ENCODE data around the gene PRXL2C. TPM values are rescaled to one million over a fixed set of nuclear protein-coding genes. Genes with fewer than 3 reads are reported as not detected.

PRXL2C gene
- total and polyA plus RNA-seq, 2 of the 8 experiments (the other 6 are each of a cell fraction or from before 2014, with no cell fraction given): 2.8 to 7.3 TPM

- Histone ChIP-seq H3K79me1 (ENCODE audit: low read depth, low read length) (no peaks in the 10 kb centered on the region), H2BK120ac (replicated peaks; ENCODE audit: low read depth, low read length) (no peak overlapping the region), H3K79me2 (ENCODE audit: control insufficient read depth in 1 of 2, insufficient read depth in 2 of 2, low read length in 2 of 2) (no peaks in the 10 kb centered on the region), H2BK15ac (ENCODE audit: low read length) (no peak overlapping the region), H3K23ac (ENCODE audit: insufficient read length) (no peak overlapping the region), H2AFZ (ENCODE audit: low read length) (no peak overlapping the region), H2AK5ac (ENCODE audit: low read depth, low read length) (no peak overlapping the region), H4K5ac (ENCODE audit: insufficient read length, low read depth, low read length) (no peak overlapping the region), H3K4me1 (replicated peaks in 1 of 4; ENCODE audit: control insufficient read depth in 3 of 4, insufficient read depth in 4 of 4, low read length in 3 of 4) (no peaks in the 10 kb centered on the region), H3K36me3 (ENCODE audit: control insufficient read depth in 2 of 4, insufficient read depth in 4 of 4, low read length in 3 of 4) (no peaks in the 10 kb centered on the region; a peak in 1 of 8 replicates), H3K4ac (replicated peaks; ENCODE audit: insufficient read length, low read depth, low read length) (no peak overlapping the region), H4K20me1 (replicated peaks in 1 of 2; ENCODE audit: control insufficient read depth in 1 of 2, insufficient read depth in 2 of 2, low read length in 2 of 2) (no peaks in the 10 kb centered on the region), H3K27me3 (replicated peaks in 1 of 4; ENCODE audit: control insufficient read depth in 3 of 4, extremely low read depth in 1 of 4, insufficient read depth in 3 of 4, low read length in 3 of 4) (no peaks in the 10 kb centered on the region), H3K14ac (ENCODE audit: insufficient read length) (no peak overlapping the region), H3K4me3 (ENCODE audit: extremely low read depth in 1 of 4, insufficient read depth in 2 of 4, low read depth in 3 of 4, low read length in 4 of 4) (no peak overlapping the region), H3K23me2 (ENCODE audit: low read depth, low read length) (peaks cover 4% of the 10 kb centered on the region; the same call in 1 of the 2 replicates), H3K18ac (ENCODE audit: extremely low read depth, low read length) (no peak overlapping the region), H3K9me3 (ENCODE audit: insufficient read depth in 2 of 2, low read depth in 1 of 2, low read length in 1 of 2) (peaks cover 9 to 11% of the 10 kb centered on the region in 2 experiments; a peak in 3 of 4 replicates), H2BK20ac (ENCODE audit: low read length) (no peak overlapping the region), H4K91ac (replicated peaks; ENCODE audit: insufficient read length, low read length) (no peak overlapping the region), H2BK12ac (ENCODE audit: low read depth, low read length) (no peak overlapping the region), H3K27ac (ENCODE audit: low read depth, low read length) (no peak overlapping the region), H3K56ac (replicated peaks; ENCODE audit: insufficient read length, low read depth, low read length) (no peak overlapping the region), H2BK5ac (ENCODE audit: low read depth, low read length) (no peak overlapping the region), H3K4me2 (ENCODE audit: insufficient read depth in 1 of 2, low read depth in 2 of 2, low read length in 2 of 2) (no peak overlapping the region), H4K8ac (ENCODE audit: extremely low read depth, insufficient read depth, low read length) (no peak overlapping the region), H3K9ac (replicated peaks in 1 of 4; ENCODE audit: extremely low read depth in 1 of 4, low read depth in 3 of 4, low read length in 3 of 4) (no peak overlapping the region; a peak in 1 of 7 replicates)
- 89% methylated on average over 8 of the region's 8 CpGs; no CpG with 5 or more reads in 1 of the 2 experiments for WGBS, 2 experiments (ENCODE audit: extremely low coverage in 1 of 2, insufficient coverage in 1 of 2, insufficient read length in 1 of 2, insufficient replicate concordance in 2 of 2, low coverage in 1 of 2, low lambda C conversion rate in 2 of 2, missing lambda C conversion rate in 1 of 2)
- ChIA-PET POLR2A (ENCODE audit: partially characterized antibody) (interaction anchor here (0.6 kb wide), 1 partner anchor 476 kb away, joined by 3 read pairs; no protein-coding TSS in a partner anchor), CTCF (ENCODE audit: partially characterized antibody) (interaction anchor here (0.8 kb wide), 1 partner anchor 21 kb away, joined by 3 read pairs; no protein-coding TSS in a partner anchor)
- no peak for DNase-seq (ENCODE audit: low read depth in 1 of 2, low spot score in 2 of 2)
- FAIRE-seq: no peak
- TF ChIP-seq PHF8 (conservative IDR thresholded peaks at IDR 0.05; ENCODE audit: low read depth, low read length): no peak
- TF ChIP-seq SAP30 (IDR thresholded peaks at IDR 0.05; ENCODE audit: insufficient read depth, insufficient replicate concordance, low read length): no peak
- TF ChIP-seq KDM4A (IDR thresholded peaks at IDR 0.05; ENCODE audit: low read depth, low read length, severe bottlenecking): no peak
- TF ChIP-seq SP1 (IDR thresholded peaks at IDR 0.05; ENCODE audit: low read depth, low read length): no peak
- TF ChIP-seq RBBP5 (IDR thresholded peaks at IDR 0.05; ENCODE audit: borderline replicate concordance, low read depth, low read length): no peak
- no peak for TF ChIP-seq MAFK (IDR thresholded peaks at IDR 0.05; ENCODE audit: low read depth, low read length)
- no peak for TF ChIP-seq JUN (IDR thresholded peaks at IDR 0.05; ENCODE audit: low read depth, low read length)
- TF ChIP-seq GTF2F1 (IDR thresholded peaks at IDR 0.05; ENCODE audit: borderline replicate concordance, low read depth, low read length): no peak
- no peak for TF ChIP-seq GABPA (IDR thresholded peaks at IDR 0.05; ENCODE audit: borderline replicate concordance, insufficient read depth, low read length)
- no peak for TF ChIP-seq RXRA (IDR thresholded peaks at IDR 0.05; ENCODE audit: insufficient read depth, low read depth, low read length)
- TF ChIP-seq NRF1 (IDR thresholded peaks at IDR 0.05; ENCODE audit: low read depth, low read length): no peak
- no peak for TF ChIP-seq HDAC6 (IDR thresholded peaks at IDR 0.05; ENCODE audit: low read depth, low read length)
- TF ChIP-seq BRCA1 (IDR thresholded peaks at IDR 0.05; ENCODE audit: low read depth, low read length): no peak
Measured at GRCh38 chr9:96688745-96689464, 33.8 kb upstream of the PRXL2C start.
